Right lobe of liver (tissue), 6 donors: Measurements from ENCODE around the gene KLHL17. TPM values are rescaled to one million over a fixed set of nuclear protein-coding genes. Genes with fewer than 3 reads are reported as not detected.

Experiments used
- ATAC-seq, 4 donors: fragments of 200-7000 bp; cut with Tn5 transposase; one replicate each; pipeline ENCODE4 v1.9.1; 2020; ENCODE audit warnings: mild to moderate bottlenecking in 4 of 4, moderate library complexity in 4 of 4
- DNase-seq, 3 donors: peaks; one replicate each; pipeline ENCODE4 v3.0.0-alpha.2; 2020
- H3K27ac ChIP-seq, 3 donors: fragments of 200-600 bp; one replicate each; pipeline ENCODE4 v1.8.0; 2022
- H3K27me3 ChIP-seq, 2 donors: fragments of 200-600 bp; one replicate each; pipeline ENCODE4 v1.8.0; 2022
- H3K36me3 ChIP-seq, 4 donors: fragments of 200-600 bp; sonication (generic) in 1 of 4; one replicate each; pipeline versions ENCODE4 v1.5.1 to v1.8.0; 2017 to 2022; ENCODE audit warnings: control low read depth in 1 of 4
- H3K4me1 ChIP-seq, 4 donors: fragments of 200-600 bp; sonication (generic) in 1 of 4; one replicate each; pipeline versions ENCODE4 v1.5.1 to v1.8.0; 2017 to 2022; ENCODE audit warnings: control low read depth in 1 of 4
- H3K4me3 ChIP-seq, 3 donors: fragments of 200-600 bp; one replicate each; pipeline ENCODE4 v1.8.0; 2022
- H3K9me3 ChIP-seq, 4 donors: fragments of 200-600 bp; sonication (generic) in 1 of 4; one replicate each; pipeline versions ENCODE4 v1.5.1 to v1.8.0; 2017 to 2022; ENCODE audit warnings: control low read depth in 1 of 4
- CTCF ChIP-seq, 4 donors: fragments of 200-600 bp in 3 of 4; fragments of 450-650 bp in 1 of 4; IDR thresholded peaks; one replicate each; pipeline versions ENCODE4 v1.5.1 to v1.8.0; 2016 to 2022; ENCODE audit warnings: antibody characterized with exemption in 4 of 4, mild to moderate bottlenecking in 2 of 4
- POLR2A ChIP-seq: fragments of 450-650 bp; IDR thresholded peaks from one replicate; pipeline ENCODE4 v1.6.1; 2017; ENCODE audit warnings: antibody characterized with exemption, mild to moderate bottlenecking
- WGBS: methylation state at CpG from one replicate; pipeline ENCODE4 v1.1.6; 2018; ENCODE audit warnings: low coverage, low lambda C conversion rate; ENCODE audit not compliant: insufficient coverage; ENCODE audit errors: missing lambda C conversion rate; 5-methylcytosine and 5-hydroxymethylcytosine counted together
- intact Hi-C, 2 donors: fragments of 100-400 bp; cut with DNase I; formaldehyde crosslinking; loops; one replicate each; pipeline versions ENCODE4 v1.11.2 to v1.14.1; 2022
- total RNA-seq, 6 experiments: library from RNA; depleted of rRNA in 2 of 6; stranded (reverse); fragments of >200 nt in 2 of 6; fragmentation: NEBNext Ultra II Directional in 3 of 6; extraction: Animal tissue kit (Norgen Biotek cat#: 25700) in 3 of 6; gene quantifications; one replicate each; pipeline versions ENCODE4 v1.1.0 to v1.2.4, GENCODE V29; 2016 to 2023
- donor health status: DM: no; HTN: yes; CAD: no.
- donor health status: DM: no; HTN: no; CAD: no.
- donor health status: DM: no; HTN: no; CAD: no.
- donor health status: DM: no; HTN: yes; CAD: no.
- donor health status: DM: no; HTN: yes; CAD: no.

KLHL17 gene
- total RNA-seq, 6 experiments from 2014 or later = 1.9 to 6.7 (median 4.3) TPM

- H3K36me3 ChIP-seq = peaks cover 6 to 69% (median 23%) of the 10 kb centered on the region in 4 donors
- H3K4me1 ChIP-seq = no peaks in the 10 kb centered on the region
- no peaks in the 10 kb centered on the region for H3K27me3 ChIP-seq
- intact Hi-C loops = no loop called here
- ATAC-seq (no peak), DNase-seq (no peak)
- WGBS = 71% methylated on average over 4 of the region's 6 CpGs
- TF ChIP-seq CTCF (IDR thresholded peaks at IDR 0.05) (no peak), POLR2A (no peak)
- no peak overlapping the region for H3K27ac ChIP-seq
- H3K9me3 ChIP-seq = no peaks in the 10 kb centered on the region
- no peak overlapping the region for H3K4me3 ChIP-seq
Observed at GRCh38 chr1:951364-951763, 9.0 kb upstream of the KLHL17 start.

- intact Hi-C loops = no loop called here
- Histone ChIP-seq H3K36me3 (peaks cover 6 to 71% (median 26%) of the 10 kb centered on the region in 4 donors), H3K4me3 (no peak overlapping the region), H3K9me3 (no peaks in the 10 kb centered on the region), H3K27ac (no peak overlapping the region), H3K4me1 (no peaks in the 10 kb centered on the region), H3K27me3 (no peaks in the 10 kb centered on the region)
- 63% methylated on average over 2 of the region's 15 CpGs for WGBS
- DNase-seq (no peak), ATAC-seq (no peak)
- TF ChIP-seq CTCF (IDR thresholded peaks at IDR 0.05) (no peak), POLR2A (no peak)
Observed at GRCh38 chr1:952201-952600, 8.2 kb upstream of the KLHL17 start.

GRCh38 chr1:952603-953002 lies 7.8 kb upstream of the KLHL17 start:
- Histone ChIP-seq H3K4me3 (no peak overlapping the region), H3K27me3 (no peaks in the 10 kb centered on the region), H3K36me3 (peaks cover 6 to 67% (median 26%) of the 10 kb centered on the region in 4 donors), H3K4me1 (peaks cover 0 to 2% (median 0%) of the 10 kb centered on the region in 4 donors), H3K9me3 (no peaks in the 10 kb centered on the region), H3K27ac (no peak overlapping the region)
- DNase-seq (no peak), ATAC-seq (no peak)
- TF ChIP-seq CTCF (IDR thresholded peaks at IDR 0.05) = no peak
- TF ChIP-seq POLR2A = no peak
- intact Hi-C loops = no loop called here
- no CpG with 5 or more reads among the region's 7 CpGs for WGBS

GRCh38 chr1:953524-954320 lies 6.7 kb upstream of the KLHL17 start:
- intact Hi-C loops = no loop called here
- 100% methylated on average over 2 of the region's 32 CpGs for WGBS
- H3K4me1 ChIP-seq = peaks cover 0 to 9% (median 0%) of the 10 kb centered on the region in 4 donors
- no peak overlapping the region for H3K4me3 ChIP-seq
- no peaks in the 10 kb centered on the region for H3K27me3 ChIP-seq
- H3K27ac ChIP-seq = no peak overlapping the region
- no peak for TF ChIP-seq POLR2A
- TF ChIP-seq CTCF (IDR thresholded peaks at IDR 0.05) = no peak
- ATAC-seq (no peak), DNase-seq (no peak)
- H3K9me3 ChIP-seq = no peaks in the 10 kb centered on the region
- peaks cover 6 to 60% (median 26%) of the 10 kb centered on the region in 4 donors for H3K36me3 ChIP-seq
